ENCODE measurements around the gene SOX6.

DNA sequence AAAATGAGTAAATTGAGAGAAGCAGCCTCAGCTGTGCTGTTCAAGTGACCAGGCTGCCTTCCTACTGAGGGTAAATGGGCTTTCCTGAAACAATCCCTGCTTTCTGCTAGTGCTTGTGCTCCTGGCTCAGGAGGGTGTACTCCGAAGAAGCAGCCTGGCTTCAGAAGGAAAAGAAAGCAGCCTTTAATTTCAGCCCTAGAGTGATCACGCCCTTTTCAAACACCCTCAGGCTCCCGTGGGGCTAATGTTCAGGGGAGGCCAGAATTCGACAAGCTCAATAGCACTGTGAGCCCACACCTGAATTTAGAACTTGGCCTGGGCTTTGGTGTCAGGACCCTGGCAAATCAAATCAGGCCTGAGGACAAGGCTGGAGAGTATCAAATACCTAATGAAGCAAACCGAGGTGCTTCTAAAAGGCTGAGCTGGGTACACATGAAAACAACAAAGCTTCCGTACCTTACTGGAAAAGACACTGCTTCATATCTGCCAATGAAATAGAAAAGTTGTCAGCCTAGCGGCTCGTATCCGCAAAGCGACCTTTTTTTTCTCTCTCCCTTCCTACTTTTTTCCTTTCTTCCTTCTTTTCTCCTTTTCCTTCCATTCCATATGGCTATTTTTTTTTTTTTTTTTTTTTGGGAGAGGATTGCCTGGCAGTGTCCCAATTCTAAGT is 387.8 kb downstream of the SOX6 start:
- TF ChIP-seq, protein P1, sequence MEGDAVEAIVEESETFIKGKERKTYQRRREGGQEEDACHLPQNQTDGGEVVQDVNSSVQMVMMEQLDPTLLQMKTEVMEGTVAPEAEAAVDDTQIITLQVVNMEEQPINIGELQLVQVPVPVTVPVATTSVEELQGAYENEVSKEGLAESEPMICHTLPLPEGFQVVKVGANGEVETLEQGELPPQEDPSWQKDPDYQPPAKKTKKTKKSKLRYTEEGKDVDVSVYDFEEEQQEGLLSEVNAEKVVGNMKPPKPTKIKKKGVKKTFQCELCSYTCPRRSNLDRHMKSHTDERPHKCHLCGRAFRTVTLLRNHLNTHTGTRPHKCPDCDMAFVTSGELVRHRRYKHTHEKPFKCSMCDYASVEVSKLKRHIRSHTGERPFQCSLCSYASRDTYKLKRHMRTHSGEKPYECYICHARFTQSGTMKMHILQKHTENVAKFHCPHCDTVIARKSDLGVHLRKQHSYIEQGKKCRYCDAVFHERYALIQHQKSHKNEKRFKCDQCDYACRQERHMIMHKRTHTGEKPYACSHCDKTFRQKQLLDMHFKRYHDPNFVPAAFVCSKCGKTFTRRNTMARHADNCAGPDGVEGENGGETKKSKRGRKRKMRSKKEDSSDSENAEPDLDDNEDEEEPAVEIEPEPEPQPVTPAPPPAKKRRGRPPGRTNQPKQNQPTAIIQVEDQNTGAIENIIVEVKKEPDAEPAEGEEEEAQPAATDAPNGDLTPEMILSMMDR (IDR thresholded peaks at IDR 0.05), result no peak
- no peak for TF ChIP-seq POLR2A (IDR thresholded peaks at IDR 0.05)

Measured in uterus (tissue), 2 donors.